Nephron (organoid): ENCODE data around the gene PDS5B.

Source experiments
- H3K27ac Mint-ChIP-seq, 3 experiments: 2 replicates each; pipeline ENCODE4 v1.8.0; 2020; ENCODE audit warnings: mixed read lengths in 3 of 3, mild to moderate bottlenecking in 2 of 3, moderate library complexity in 1 of 3
- H3K27me3 Mint-ChIP-seq: 2 replicates; pipeline ENCODE4 v1.8.0; 2021; ENCODE audit warnings: low read depth, mild to moderate bottlenecking, moderate library complexity, mixed read lengths
- H3K36me3 Mint-ChIP-seq: 2 replicates; pipeline ENCODE4 v1.8.0; 2020; ENCODE audit warnings: low read depth, mixed read lengths
- H3K4me1 Mint-ChIP-seq: 2 replicates; pipeline ENCODE4 v1.8.0; 2020; ENCODE audit warnings: mixed read lengths
- H3K4me3 Mint-ChIP-seq, 3 experiments: 2 replicates each; pipeline ENCODE4 v1.8.0; 2020; ENCODE audit warnings: mild to moderate bottlenecking in 3 of 3, mixed read lengths in 3 of 3, moderate library complexity in 2 of 3
- H3K9me3 Mint-ChIP-seq: 2 replicates; pipeline ENCODE4 v1.8.0; 2020; ENCODE audit warnings: mixed read lengths
- TF ChIP-seq, protein P1 (sequence below), 3 experiments: fragments of 200-600 bp; sonication (generic); IDR thresholded peaks; one replicate each; pipeline ENCODE4 v1.5.0; 2021; ENCODE audit warnings: antibody characterized with exemption in 3 of 3; ENCODE audit not compliant: unreplicated experiment in 3 of 3

The PDS5B gene

DNA sequence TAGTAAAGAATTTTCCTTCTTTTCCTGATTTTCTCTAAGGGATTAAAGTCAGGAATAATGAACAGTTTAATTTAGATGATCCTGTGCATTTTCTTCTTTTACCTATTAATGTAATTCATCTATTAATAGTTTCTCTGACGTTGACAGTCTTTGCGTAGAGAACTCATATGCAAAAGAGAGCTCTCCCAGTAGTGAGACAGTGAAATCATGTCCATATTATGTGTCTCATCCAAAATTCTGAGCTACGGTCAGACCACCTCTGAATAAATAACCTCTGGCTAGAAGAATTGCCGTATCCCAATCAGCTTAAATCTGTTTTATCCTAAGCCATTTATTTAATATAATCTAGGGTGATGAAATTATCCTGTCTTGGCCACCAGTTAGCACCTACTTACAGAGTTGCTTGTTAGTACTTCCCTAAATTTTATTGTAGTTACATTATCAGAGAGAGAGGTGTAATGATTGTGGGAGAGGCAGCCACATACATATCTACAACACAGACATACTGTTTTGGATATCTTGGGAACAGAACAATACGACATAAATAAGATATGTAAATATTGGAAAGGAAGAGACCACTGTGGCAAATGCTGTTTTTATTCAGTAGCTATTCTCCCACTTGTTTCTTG, 30.7 kb downstream of the PDS5B start:
- TF ChIP-seq, protein P1, sequence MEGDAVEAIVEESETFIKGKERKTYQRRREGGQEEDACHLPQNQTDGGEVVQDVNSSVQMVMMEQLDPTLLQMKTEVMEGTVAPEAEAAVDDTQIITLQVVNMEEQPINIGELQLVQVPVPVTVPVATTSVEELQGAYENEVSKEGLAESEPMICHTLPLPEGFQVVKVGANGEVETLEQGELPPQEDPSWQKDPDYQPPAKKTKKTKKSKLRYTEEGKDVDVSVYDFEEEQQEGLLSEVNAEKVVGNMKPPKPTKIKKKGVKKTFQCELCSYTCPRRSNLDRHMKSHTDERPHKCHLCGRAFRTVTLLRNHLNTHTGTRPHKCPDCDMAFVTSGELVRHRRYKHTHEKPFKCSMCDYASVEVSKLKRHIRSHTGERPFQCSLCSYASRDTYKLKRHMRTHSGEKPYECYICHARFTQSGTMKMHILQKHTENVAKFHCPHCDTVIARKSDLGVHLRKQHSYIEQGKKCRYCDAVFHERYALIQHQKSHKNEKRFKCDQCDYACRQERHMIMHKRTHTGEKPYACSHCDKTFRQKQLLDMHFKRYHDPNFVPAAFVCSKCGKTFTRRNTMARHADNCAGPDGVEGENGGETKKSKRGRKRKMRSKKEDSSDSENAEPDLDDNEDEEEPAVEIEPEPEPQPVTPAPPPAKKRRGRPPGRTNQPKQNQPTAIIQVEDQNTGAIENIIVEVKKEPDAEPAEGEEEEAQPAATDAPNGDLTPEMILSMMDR (IDR thresholded peaks at IDR 0.05; ENCODE audit: unreplicated experiment in 3 of 3) = no peak
- Mint-ChIP-seq H3K4me1 (no peaks in the 10 kb centered on the region), H3K9me3 (peaks cover 75% of the 10 kb centered on the region), H3K27me3 (no peaks in the 10 kb centered on the region), H3K27ac (no peak overlapping the region), H3K4me3 (no peak overlapping the region), H3K36me3 (peaks cover 79% of the 10 kb centered on the region)

DNA sequence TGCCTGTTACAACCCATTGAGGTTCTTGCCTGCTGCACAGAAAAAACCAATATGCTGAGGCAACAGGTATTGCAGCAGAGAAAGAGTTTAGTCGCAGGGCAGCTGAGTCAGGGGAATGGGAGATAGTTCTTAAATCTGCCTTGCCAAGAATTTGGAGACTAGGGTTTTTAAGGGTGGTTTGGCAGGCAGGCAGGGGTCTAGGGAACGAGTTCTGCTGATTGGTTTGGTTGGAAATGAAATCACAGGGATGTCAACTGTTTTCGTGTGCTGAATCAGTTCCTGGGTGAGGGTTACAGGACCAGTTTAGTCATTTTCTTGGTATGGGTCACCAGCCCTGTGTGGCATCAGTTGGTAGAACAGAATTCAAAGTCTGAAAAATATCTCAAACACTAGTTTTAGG, 36.6 kb downstream of the PDS5B start:
- H3K27me3 Mint-ChIP-seq = no peaks in the 10 kb centered on the region
- peaks cover 52% of the 10 kb centered on the region for H3K9me3 Mint-ChIP-seq
- no peak overlapping the region for H3K4me3 Mint-ChIP-seq
- H3K4me1 Mint-ChIP-seq = peaks cover 12% of the 10 kb centered on the region
- no peak overlapping the region for H3K27ac Mint-ChIP-seq
- TF ChIP-seq, protein P1 (IDR thresholded peaks at IDR 0.05; ENCODE audit: unreplicated experiment in 3 of 3) = no peak
- peaks cover 79% of the 10 kb centered on the region for H3K36me3 Mint-ChIP-seq

DNA sequence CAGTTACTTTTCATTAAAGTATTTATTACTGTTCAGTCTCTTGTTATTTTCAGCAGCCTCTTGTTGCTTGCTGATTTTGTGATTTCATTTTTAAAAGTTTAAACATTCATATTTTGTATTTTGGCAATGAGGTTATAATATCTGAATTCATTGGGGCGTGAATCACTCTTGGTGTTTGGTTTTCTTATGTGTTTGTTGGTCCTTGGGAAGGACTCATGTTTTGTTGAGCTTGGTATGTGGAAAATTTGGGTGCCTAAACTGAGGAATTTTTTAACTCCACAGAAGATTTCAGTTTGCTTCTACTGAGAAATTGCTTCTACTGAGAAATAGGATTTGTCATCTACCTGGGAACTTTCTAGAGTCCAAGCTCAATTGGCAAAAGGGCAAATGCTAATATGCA, 38.2 kb downstream of the PDS5B start:
- Mint-ChIP-seq H3K4me3 (no peak overlapping the region), H3K4me1 (peaks cover 12% of the 10 kb centered on the region), H3K27me3 (no peaks in the 10 kb centered on the region), H3K9me3 (peaks cover 38% of the 10 kb centered on the region), H3K27ac (no peak overlapping the region), H3K36me3 (peaks cover 76% of the 10 kb centered on the region)
- TF ChIP-seq, protein P1 (IDR thresholded peaks at IDR 0.05; ENCODE audit: unreplicated experiment in 3 of 3) = no peak

DNA sequence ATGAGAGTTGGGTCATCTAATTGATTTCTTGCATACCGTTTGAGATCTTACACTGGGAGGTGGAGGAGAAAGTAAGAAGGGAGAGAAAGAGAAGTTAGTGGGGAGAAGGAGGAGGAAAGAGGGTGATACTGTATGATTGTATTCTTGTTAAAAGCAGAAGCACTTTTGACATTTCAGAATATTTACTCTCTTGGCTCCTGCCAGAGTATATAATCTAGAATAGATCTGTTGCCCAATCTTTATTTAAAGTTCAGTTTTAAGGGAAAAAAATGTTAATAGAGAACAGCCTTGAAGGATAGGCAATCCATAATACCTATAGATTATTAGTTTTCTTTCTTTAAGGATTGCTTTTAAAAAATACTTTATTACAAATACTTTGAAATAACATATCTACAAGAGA, 41.5 kb downstream of the PDS5B start:
- H3K27me3 Mint-ChIP-seq = no peaks in the 10 kb centered on the region
- H3K9me3 Mint-ChIP-seq = peaks cover 15% of the 10 kb centered on the region
- peaks cover 17% of the 10 kb centered on the region for H3K4me1 Mint-ChIP-seq
- no peak overlapping the region for H3K4me3 Mint-ChIP-seq
- H3K27ac Mint-ChIP-seq = no peak overlapping the region
- peaks cover 68% of the 10 kb centered on the region for H3K36me3 Mint-ChIP-seq
- TF ChIP-seq, protein P1 (IDR thresholded peaks at IDR 0.05; ENCODE audit: unreplicated experiment in 3 of 3) = no peak

DNA sequence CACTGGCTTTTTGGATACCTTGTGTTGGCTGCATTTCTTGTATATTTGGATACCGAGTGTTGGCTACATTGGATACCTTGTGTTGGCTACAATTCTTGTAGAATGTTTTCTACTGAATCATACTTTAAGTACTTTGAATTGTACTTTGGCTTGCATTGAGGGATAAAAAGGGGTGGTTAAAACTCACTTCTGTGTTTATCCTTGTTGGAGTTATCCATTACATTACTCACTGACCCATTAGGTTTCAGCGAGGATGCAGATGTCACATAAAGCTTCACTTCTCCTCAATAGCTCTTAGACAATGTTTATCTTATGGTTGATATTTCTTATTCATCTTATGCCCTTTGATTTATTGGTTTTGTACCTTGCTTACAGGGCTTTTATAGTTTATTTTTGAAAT, 43.1 kb downstream of the PDS5B start:
- H3K4me1 Mint-ChIP-seq = peaks cover 21% of the 10 kb centered on the region
- H3K9me3 Mint-ChIP-seq = peaks cover 5% of the 10 kb centered on the region
- TF ChIP-seq, protein P1 (IDR thresholded peaks at IDR 0.05; ENCODE audit: unreplicated experiment in 3 of 3) = no peak
- H3K27me3 Mint-ChIP-seq = no peaks in the 10 kb centered on the region
- H3K36me3 Mint-ChIP-seq = peaks cover 56% of the 10 kb centered on the region
- H3K27ac Mint-ChIP-seq = peak overlapping the region in 1 of 3 experiments; percentile 44
- no peak overlapping the region for H3K4me3 Mint-ChIP-seq

DNA sequence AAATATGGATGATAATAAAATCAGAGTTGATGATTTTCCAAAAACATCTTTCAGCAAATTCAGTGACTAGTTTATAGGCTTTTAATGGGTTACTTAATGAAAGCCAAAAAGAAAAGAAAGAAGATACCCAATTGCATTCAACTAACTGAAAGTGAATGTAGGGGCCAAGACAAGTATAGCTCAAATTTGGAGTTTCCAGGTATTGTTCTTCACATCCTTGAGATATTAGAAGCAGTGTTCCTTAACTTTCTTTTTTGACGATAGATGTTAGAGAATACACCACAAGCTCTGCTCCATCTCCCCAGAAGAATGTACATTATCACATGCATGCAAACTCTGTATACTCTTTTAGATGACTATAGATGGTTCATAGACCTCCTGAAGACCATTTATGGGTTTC, 43.6 kb downstream of the PDS5B start:
- TF ChIP-seq, protein P1 (IDR thresholded peaks at IDR 0.05; ENCODE audit: unreplicated experiment in 3 of 3) = no peak
- Mint-ChIP-seq H3K27me3 (no peaks in the 10 kb centered on the region), H3K4me3 (no peak overlapping the region), H3K27ac (no peak overlapping the region), H3K9me3 (peaks cover 2% of the 10 kb centered on the region), H3K36me3 (peaks cover 50% of the 10 kb centered on the region), H3K4me1 (peaks cover 16% of the 10 kb centered on the region)
